HG02885 (cell line): ENCODE results near the gene HOXA3.
A peak's percentile ranks its signal among the peaks of the same experiment; 100 is the strongest.

Experiments used
- ATAC-seq: cut with Tn5 transposase; IDR thresholded peaks from one replicate; pipeline ENCODE4 v1.9.1; 2021; ENCODE audit warnings: mild to moderate bottlenecking; ENCODE audit not compliant: unreplicated experiment, poor library complexity

HOXA3 gene

GRCh38 chr7:27169658-27170425, 17.5 kb upstream of the HOXA3 start:
- ATAC-seq, result no peak

GRCh38 chr7:27168265-27168947, 16.0 kb upstream of the HOXA3 start:
- ATAC-seq, result no peak

- ATAC-seq, result no peak
Measured at GRCh38 chr7:27167916-27168264, 15.5 kb upstream of the HOXA3 start.

DNA sequence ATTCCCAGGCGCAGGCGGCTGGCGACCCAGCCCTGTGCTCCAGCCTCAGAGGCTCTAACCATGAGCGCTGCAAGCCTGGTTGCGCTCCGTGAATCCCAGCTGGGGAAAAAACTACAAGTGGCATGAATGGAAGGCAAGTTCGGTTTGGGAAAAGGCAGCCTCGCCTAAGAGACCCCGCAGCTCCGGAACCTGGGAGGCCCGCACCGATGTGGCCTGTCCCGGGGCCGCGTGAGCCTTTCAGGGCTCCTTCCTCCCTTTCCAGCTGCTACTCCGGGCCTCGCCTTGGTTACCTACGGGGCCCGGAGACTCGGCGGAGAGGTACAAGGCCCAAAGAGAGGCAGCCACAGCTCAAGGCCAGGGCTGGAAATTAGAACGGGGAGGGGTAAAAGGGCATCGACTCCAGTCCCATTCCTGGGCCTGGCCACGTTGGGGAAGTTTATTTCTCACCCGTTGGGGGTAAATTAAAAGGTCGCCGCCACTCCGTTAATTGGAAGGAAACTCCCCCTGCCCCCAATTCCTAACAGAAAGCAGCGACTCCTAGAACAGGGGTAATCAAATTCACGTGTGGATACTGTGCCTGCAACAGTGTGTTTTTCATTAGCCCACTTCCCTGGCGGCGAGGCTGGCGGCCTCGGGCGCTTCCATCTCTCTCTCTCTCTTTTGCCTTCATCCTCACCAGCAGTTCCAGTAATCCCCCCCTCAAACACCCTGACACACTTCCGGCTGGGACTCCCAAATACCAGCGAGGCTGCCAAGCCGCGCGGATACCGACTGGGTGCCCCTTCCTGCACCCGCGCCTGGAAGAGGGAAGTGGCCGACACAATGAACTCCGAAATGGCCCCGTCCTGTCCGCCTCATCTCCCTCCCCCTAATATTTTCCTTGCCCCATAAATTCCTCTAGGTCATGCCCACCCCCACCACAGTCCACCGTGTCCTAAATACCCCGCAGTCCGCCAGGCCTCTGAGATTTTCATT, 14.4 kb upstream of the HOXA3 start:
- no peak for ATAC-seq

GRCh38 chr7:27165996-27166530, 13.7 kb upstream of the HOXA3 start:
- no peak for ATAC-seq

DNA sequence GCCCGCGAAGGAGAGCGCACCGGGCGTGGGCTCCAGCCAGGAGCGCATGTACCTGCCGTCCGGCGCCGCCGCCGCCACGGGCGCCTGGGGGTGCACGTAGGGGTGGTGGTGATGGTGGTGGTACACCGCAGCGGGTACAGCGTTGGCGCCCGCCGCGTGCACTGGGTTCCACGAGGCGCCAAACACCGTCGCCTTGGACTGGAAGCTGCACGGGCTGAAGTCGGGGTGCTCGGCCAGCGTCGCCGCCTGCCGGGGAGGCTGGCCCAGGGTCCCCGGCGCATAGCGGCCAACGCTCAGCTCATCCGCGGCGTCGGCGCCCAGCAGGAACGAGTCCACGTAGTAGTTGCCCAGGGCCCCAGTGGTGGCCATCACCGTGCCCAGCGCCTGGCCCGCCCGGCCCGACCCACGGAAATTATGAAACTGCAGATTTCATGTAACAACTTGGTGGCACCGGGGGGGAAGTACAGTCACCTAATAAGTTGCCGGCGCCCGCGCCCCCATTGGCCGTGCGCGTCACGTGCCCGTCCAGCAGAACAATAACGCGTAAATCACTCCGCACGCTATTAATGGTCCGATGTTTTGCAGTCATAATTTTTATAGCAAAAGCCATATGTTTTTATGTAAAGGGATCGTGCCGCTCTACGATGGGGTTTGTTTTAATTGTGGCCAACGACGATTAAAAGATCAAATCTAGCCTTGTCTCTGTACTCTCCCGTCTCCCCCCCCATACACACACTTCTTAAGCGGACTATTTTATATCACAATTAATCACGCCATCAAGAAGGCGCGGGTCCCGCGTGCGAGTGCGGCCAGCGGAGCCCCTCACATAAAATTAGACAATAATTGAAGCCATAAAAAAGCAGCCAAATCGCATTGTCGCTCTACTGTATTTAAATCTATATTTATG, 13.0 kb upstream of the HOXA3 start, which contains the start of gene HOXA9:
TSS of gene HOXA9 (minus strand) at position 449 of the 907 bp plus-strand sequence. CDS start at position 369, 80 bp downstream.
- ATAC-seq, result no peak

GRCh38 chr7:27164367-27165088, 12.1 kb upstream of the HOXA3 start:
- no peak for ATAC-seq

GRCh38 chr7:27164045-27164366, 11.6 kb upstream of the HOXA3 start:
- no peak for ATAC-seq

GRCh38 chr7:27163288-27164044, 11.1 kb upstream of the HOXA3 start:
- no peak for ATAC-seq

- no peak for ATAC-seq
Measured at GRCh38 chr7:27162561-27163287, 10.3 kb upstream of the HOXA3 start.

DNA sequence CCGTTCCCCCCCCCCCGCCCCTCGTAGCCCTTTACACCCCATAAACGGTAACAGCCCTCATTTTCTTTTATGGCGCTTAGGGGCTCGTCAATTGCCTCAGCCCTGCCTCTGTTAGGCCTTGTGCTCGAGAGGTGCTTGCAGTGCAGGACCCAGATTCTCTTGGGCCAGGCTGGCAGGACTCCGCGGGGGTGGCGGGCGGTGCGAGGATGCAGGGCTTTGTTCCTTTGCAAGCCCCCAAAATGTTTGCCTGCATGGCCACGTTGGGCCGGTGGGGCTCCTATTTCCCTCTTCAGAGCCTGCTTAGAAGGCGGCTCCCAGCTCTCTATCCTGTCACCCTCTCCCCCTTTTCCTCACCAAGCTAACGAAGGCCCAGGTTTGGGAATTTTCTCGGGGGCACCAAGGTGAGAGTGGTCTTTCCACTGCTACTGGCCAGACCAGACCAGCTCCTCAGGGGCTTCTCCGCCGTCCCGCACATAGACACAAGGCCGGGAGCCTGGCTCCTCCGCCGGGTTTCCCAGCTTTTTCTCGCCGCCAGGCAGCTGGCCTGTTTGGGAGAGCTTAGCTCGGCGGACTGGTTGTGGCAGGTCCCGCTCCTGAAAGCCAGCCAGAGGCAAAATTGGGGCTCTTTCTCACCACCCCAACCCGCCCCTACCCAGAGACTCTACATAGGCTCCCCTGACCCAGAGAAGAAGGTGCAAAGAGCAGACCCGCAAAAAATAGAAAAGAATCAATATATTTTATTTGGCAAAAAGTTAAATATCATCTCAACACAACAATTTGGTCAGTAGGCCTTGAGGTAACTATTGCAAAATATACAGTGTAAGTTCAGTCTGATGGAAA, 9.6 kb upstream of the HOXA3 start:
- no peak for ATAC-seq

- no peak for ATAC-seq
Measured at GRCh38 chr7:27161214-27161720, 8.9 kb upstream of the HOXA3 start.

GRCh38 chr7:27160546-27161213, 8.3 kb upstream of the HOXA3 start:
- ATAC-seq, result peak; percentile 70

- peak; percentile 6 for ATAC-seq
Measured at GRCh38 chr7:27160145-27160545, 7.8 kb upstream of the HOXA3 start.

- no peak for ATAC-seq
Measured at GRCh38 chr7:27159266-27160144, 7.1 kb upstream of the HOXA3 start.
